ENCODE data around the gene BTBD8.

GRCh38 chr1:92079441-92079840 is 704 bp upstream of the BTBD8 start:
- TF ChIP-seq, protein P1, sequence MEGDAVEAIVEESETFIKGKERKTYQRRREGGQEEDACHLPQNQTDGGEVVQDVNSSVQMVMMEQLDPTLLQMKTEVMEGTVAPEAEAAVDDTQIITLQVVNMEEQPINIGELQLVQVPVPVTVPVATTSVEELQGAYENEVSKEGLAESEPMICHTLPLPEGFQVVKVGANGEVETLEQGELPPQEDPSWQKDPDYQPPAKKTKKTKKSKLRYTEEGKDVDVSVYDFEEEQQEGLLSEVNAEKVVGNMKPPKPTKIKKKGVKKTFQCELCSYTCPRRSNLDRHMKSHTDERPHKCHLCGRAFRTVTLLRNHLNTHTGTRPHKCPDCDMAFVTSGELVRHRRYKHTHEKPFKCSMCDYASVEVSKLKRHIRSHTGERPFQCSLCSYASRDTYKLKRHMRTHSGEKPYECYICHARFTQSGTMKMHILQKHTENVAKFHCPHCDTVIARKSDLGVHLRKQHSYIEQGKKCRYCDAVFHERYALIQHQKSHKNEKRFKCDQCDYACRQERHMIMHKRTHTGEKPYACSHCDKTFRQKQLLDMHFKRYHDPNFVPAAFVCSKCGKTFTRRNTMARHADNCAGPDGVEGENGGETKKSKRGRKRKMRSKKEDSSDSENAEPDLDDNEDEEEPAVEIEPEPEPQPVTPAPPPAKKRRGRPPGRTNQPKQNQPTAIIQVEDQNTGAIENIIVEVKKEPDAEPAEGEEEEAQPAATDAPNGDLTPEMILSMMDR (IDR thresholded peaks at IDR 0.05; ENCODE audit: insufficient read depth, low read length): no peak
- TF ChIP-seq POLR2AphosphoS5 (IDR thresholded peaks at IDR 0.05; ENCODE audit: low read depth): no peak
